Gastrocnemius medialis (tissue), 4 donors: ENCODE data around the gene BCL6B. TPM values are rescaled to one million over a fixed set of nuclear protein-coding genes. Genes with fewer than 3 reads are reported as not detected.

Experiments
- ATAC-seq, 2 donors: fragments of 150-250 bp; one replicate each; pipeline ENCODE4 v1.9.1; 2016
- DNase-seq, 2 donors: peaks; one replicate each; pipeline ENCODE4 v3.0.0-alpha.2; 2019
- H3K27ac ChIP-seq, 4 donors: fragments of 200-600 bp; sonication (generic); 1 replicate in 1 of 4; 2 replicates in 3 of 4; pipeline ENCODE4 v1.5.1; 2016 to 2018; ENCODE audit warnings: mild to moderate bottlenecking in 2 of 4, moderate library complexity in 1 of 4
- H3K27me3 ChIP-seq, 3 donors: fragments of 200-600 bp; sonication (generic) in 2 of 3; 1 replicate in 1 of 3; 2 replicates in 2 of 3; pipeline versions ENCODE4 v1.5.1 to v1.6.0; 2016 to 2019; ENCODE audit warnings: mild to moderate bottlenecking in 1 of 3, moderate library complexity in 1 of 3
- H3K36me3 ChIP-seq, 2 donors: fragments of 200-600 bp; sonication (generic) in 1 of 2; one replicate each; pipeline ENCODE4 v1.5.1; 2017 to 2018
- H3K4me1 ChIP-seq, 2 donors: fragments of 200-600 bp; sonication (generic) in 1 of 2; one replicate each; pipeline ENCODE4 v1.5.1; 2016 to 2017; ENCODE audit warnings: mild to moderate bottlenecking in 2 of 2
- H3K4me3 ChIP-seq, 4 donors: fragments of 200-600 bp; sonication (generic) in 3 of 4; 1 replicate in 1 of 4; 2 replicates in 3 of 4; pipeline ENCODE4 v1.5.1; 2016 to 2019; ENCODE audit warnings: mild to moderate bottlenecking in 2 of 4
- H3K9me3 ChIP-seq, 3 donors: fragments of 200-600 bp; sonication (generic) in 2 of 3; 1 replicate in 1 of 3; 2 replicates in 2 of 3; pipeline ENCODE4 v1.5.1; 2016 to 2019
- CTCF ChIP-seq, 5 experiments: fragments of 450-650 bp in 3 of 5; fragments of 200-600 bp in 2 of 5; sonication (generic) in 2 of 5; IDR thresholded peaks in 4 of 5; conservative IDR thresholded peaks in 1 of 5; 1 replicate in 4 of 5; 2 replicates in 1 of 5; pipeline ENCODE4 v1.5.1; 2016 to 2019; ENCODE audit warnings: antibody characterized with exemption in 5 of 5, mild to moderate bottlenecking in 3 of 5, moderate library complexity in 3 of 5
- POLR2A ChIP-seq, 2 donors: fragments of 450-650 bp; IDR thresholded peaks; one replicate each; pipeline ENCODE4 v1.6.1; 2017; ENCODE audit warnings: antibody characterized with exemption in 2 of 2, mild to moderate bottlenecking in 2 of 2, moderate library complexity in 2 of 2
- in situ Hi-C, 4 donors: fragments of 200-750 bp; cut with MboI; loops; one replicate each; pipeline versions ENCODE4 v1.15.0 to v1.8.0; 2017; ENCODE audit warnings: low sequenced_read_pairs in 4 of 4
- intact Hi-C: fragments of 100-400 bp; cut with DNase I; formaldehyde crosslinking; loops from one replicate; pipeline ENCODE4 v1.15.1; 2023; ENCODE audit warnings: low total_unique reads
- total RNA-seq, 4 donors: library from RNA; depleted of rRNA; stranded (reverse); fragments of >200 nt; gene quantifications; one replicate each; pipeline versions ENCODE4 v1.1.0 to v1.2.3, GENCODE V29; 2016

BCL6B gene
- total RNA-seq, 4 donors from 2014 or later = 1.2 to 3.9 (median 2.1) TPM

DNA sequence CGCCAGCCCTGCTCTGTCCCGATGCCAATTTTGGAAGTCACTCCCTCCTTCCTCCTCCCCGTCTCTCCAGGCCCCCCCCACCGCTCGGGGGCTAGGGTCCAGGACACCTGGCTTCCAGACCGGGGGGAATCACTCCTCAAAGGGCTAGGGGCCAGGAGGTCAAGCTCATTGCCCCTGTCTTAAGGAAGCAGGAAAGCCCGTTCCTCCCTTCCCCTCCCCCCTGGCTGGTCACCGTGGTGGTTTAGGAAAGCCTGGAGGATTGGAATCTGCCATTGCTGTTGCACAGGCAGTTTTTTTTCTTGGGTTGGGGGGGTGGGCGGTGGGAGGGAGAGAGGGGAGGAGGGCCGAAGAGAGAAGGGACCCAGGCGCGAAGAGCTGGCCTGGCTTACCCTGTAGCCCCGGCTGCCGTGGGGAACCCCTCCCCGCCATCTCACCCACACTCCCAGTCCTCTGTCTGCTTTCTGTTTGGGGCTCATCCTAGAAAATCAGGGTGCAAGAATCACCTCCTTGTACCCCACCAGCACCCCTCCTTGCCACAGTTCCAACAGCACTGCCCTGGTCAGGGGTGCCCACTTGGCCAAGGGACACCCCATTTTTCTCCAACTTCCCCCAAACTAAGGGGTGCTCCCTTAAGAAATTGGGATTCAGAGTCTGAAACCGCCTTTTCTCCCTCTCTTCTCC is 2.9 kb upstream of the BCL6B start:
- H3K9me3 ChIP-seq = no peaks in the 10 kb centered on the region
- peaks cover 14 to 16% (median 15%) of the 10 kb centered on the region in 3 donors for H3K27me3 ChIP-seq
- H3K27ac ChIP-seq = peak overlapping the region; percentile 93 to 99 (median 96)
- ATAC-seq = peak; percentile 15 to 18
- H3K4me1 ChIP-seq = peaks cover 42 to 52% of the 10 kb centered on the region in 2 donors
- peaks cover 0 to 10% of the 10 kb centered on the region in 2 donors for H3K36me3 ChIP-seq
- DNase-seq = peak in 1 of 2 donors; percentile 58
- intact Hi-C loops (loop anchor here (5.0 to 10.0 kb wide), 4 partner anchors 465 to 1533 kb away; partner anchors contain the start of genes CD68, DERL2, KDM6B and MIS12), in situ Hi-C loops (loop anchor here (25.0 kb wide), 2 partner anchors 358 to 383 kb away; partner anchors contain the start of genes C17orf100 (in 3 of the 4), MED31 (in 3 of the 4), KIAA0753 (in 1 of the 4) and TXNDC17 (in 1 of the 4))
- peak overlapping the region; percentile 63 to 80 (median 66) for H3K4me3 ChIP-seq
- TF ChIP-seq POLR2A (IDR thresholded peaks at IDR 0.05) (no peak), CTCF (IDR thresholded peaks at IDR 0.05 in 4 of 5, conservative IDR thresholded peaks at IDR 0.05 in 1 of 5) (no peak)

DNA sequence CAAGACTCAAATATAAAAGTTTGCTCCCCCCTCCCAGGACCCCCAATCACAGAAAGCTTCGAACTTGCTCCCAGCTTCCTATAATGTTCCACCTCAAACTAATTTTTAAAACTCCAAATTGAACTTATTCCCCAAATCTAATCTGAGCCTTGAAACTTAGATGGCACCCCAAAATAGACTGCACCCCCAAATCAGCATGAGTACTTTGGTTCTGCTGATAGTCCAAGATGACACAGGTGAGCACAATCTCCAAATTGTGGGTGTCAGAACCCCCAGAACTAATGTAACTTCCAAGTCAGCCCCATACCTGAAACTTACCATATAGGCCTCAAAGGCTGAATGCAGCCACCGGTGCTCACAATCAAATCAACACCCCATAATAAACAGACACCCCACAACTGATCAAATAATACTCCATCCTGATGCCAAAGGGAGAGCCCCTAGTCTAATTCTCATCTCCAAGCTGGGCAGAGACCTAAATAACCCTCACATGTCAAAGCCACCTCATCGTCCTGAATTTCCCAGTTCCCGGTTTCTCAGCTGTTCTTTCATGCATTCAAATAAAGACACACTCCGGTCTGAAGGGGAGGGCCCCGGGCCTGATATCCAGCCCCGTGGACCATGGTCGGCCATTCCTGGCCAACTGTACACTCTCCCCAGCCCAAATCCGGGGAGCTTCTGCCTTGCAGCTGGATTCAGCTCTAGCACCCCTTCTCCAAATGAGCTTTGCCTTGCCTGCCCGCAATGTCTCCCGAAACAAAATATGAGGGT is 1.8 kb upstream of the BCL6B start:
- Histone ChIP-seq H3K36me3 (peaks cover 0 to 10% of the 10 kb centered on the region in 2 donors), H3K27ac (peak overlapping the region; percentile 93 to 99 (median 96)), H3K9me3 (no peaks in the 10 kb centered on the region), H3K27me3 (peaks cover 14 to 16% (median 15%) of the 10 kb centered on the region in 3 donors), H3K4me1 (peaks cover 32 to 42% of the 10 kb centered on the region in 2 donors), H3K4me3 (peak overlapping the region; percentile 30 to 49 (median 46))
- in situ Hi-C loops = loop anchor here (25.0 kb wide), 2 partner anchors 359 to 384 kb away; partner anchors contain the start of genes C17orf100 (in 3 of the 4), MED31 (in 3 of the 4), KIAA0753 (in 1 of the 4) and TXNDC17 (in 1 of the 4)
- no peak for TF ChIP-seq POLR2A (IDR thresholded peaks at IDR 0.05)
- no peak for TF ChIP-seq CTCF (IDR thresholded peaks at IDR 0.05 in 4 of 5, conservative IDR thresholded peaks at IDR 0.05 in 1 of 5)
- DNase-seq = no peak
- ATAC-seq = no peak
- intact Hi-C loops = loop anchor here (10.0 kb wide), 1 partner anchor 464 kb away; the partner anchor contains the start of genes POLR2A and SLC35G6

DNA sequence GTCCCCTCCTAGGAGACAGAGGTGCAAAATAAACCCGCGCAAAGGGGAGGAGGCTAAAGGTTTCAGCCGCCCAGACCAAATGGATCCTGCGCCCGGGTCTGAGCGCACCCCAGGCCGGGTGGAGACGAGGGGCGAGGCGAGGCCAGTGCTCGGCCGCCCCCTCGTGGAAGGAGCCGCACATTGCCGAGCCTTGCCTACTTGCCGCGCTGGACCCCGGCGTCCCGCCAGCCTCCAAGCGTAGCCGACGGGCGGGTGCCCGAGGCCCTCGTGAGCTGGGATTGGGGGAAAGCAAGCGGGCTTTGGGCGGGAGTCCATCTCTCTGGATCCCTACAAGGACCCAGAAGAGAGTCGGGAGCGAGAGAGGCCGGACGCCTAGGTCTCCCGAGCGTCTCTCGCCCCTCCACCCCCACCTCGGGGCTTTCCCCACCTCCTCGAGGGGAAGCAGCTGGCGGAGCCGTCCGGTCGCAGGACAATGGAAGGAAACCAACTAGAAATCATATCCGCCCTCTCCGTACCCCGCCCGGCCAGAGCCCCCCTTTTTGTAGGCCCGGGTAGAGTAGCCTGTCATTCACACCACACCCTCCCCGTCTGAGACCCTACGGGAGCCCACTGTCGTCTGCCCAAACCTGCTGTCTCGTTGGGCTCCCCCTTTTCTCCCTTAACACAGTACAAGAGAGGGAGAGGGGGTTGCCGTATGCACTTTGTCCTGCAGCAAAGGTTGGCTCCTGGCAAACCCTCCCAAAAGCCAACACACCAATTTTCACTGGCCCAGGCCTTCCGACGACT is 664 bp upstream of the BCL6B start:
- H3K4me1 ChIP-seq = peaks cover 28 to 38% of the 10 kb centered on the region in 2 donors
- H3K36me3 ChIP-seq = peaks cover 0 to 2% of the 10 kb centered on the region in 2 donors
- H3K9me3 ChIP-seq = no peaks in the 10 kb centered on the region
- peaks cover 14 to 16% (median 15%) of the 10 kb centered on the region in 3 donors for H3K27me3 ChIP-seq
- DNase-seq (peak; percentile 40 to 71), ATAC-seq (peak; percentile 57)
- in situ Hi-C loops (loop anchor here (25.0 kb wide), 2 partner anchors 360 to 385 kb away; partner anchors contain the start of genes C17orf100 (in 3 of the 4), MED31 (in 3 of the 4), KIAA0753 (in 1 of the 4) and TXNDC17 (in 1 of the 4)), intact Hi-C loops (loop anchor here (1.0 to 10.0 kb wide), 2 partner anchors 108 to 463 kb away; partner anchors contain the start of genes POLR2A and SLC35G6)
- TF ChIP-seq POLR2A (IDR thresholded peaks at IDR 0.05) (peak; percentile 8 to 31), CTCF (IDR thresholded peaks at IDR 0.05 in 4 of 5, conservative IDR thresholded peaks at IDR 0.05 in 1 of 5) (peak; percentile 92 to 98 (median 96))
- peak overlapping the region; percentile 30 to 49 (median 46) for H3K4me3 ChIP-seq
- H3K27ac ChIP-seq = peak overlapping the region; percentile 93 to 99 (median 96)
